Keratinocyte (primary cell): Measurements from ENCODE around the gene DCLK1. TPM values are rescaled to one million over a fixed set of nuclear protein-coding genes. Genes with fewer than 3 reads are reported as not detected.

ENCODE experiments used
- DNase-seq: peaks from one replicate; pipeline ENCODE4 v3.0.0-alpha.2; 2011; ENCODE audit warnings: low read depth, missing footprints, low spot score
- FAIRE-seq: peaks from 2 replicates; lab custom pipeline; 2011; peaks lifted over from hg19 to GRCh38; lab: Jason Lieb, UNC
- H2AFZ ChIP-seq: 2 replicates; pipeline ENCODE4 v1.6.0; 2012; ENCODE audit warnings: low read length, control low read depth, inconsistent platforms; ENCODE audit not compliant: control insufficient read depth
- H3K27ac ChIP-seq: 2 replicates; pipeline ENCODE4 v1.5.1; 2011; ENCODE audit warnings: low read length; ENCODE audit not compliant: control insufficient read depth, insufficient read depth
- H3K27me3 ChIP-seq: 3 replicates; pipeline ENCODE4 v1.6.0; 2011; ENCODE audit warnings: low read length; ENCODE audit not compliant: control insufficient read depth, insufficient read depth; ENCODE audit errors: extremely low read depth
- H3K36me3 ChIP-seq, 2 experiments: 2 replicates in 1 of 2; 3 replicates in 1 of 2; pipeline ENCODE4 v1.5.1; 2011; ENCODE audit warnings: low read length in 2 of 2, mild to moderate bottlenecking in 1 of 2; ENCODE audit not compliant: control insufficient read depth in 2 of 2, insufficient read depth in 2 of 2; ENCODE audit errors: extremely low read depth in 1 of 2
- H3K4me1 ChIP-seq: 3 replicates; pipeline ENCODE4 v1.5.1; 2011; ENCODE audit warnings: low read length; ENCODE audit not compliant: control insufficient read depth, insufficient read depth; ENCODE audit errors: extremely low read depth
- H3K4me2 ChIP-seq: 3 replicates; pipeline ENCODE4 v1.6.0; 2011; ENCODE audit warnings: low read depth, low read length; ENCODE audit not compliant: control insufficient read depth, insufficient read depth; ENCODE audit errors: extremely low read depth
- H3K4me3 ChIP-seq, 3 experiments: fragments of 200-600 bp in 1 of 3; sonication (generic) in 1 of 3; 2 replicates in 2 of 3; 3 replicates in 1 of 3; pipeline ENCODE4 v1.5.1; 2011 to 2016; ENCODE audit warnings: low read length in 3 of 3, mild to moderate bottlenecking in 3 of 3, control low read depth in 2 of 3, inconsistent platforms in 1 of 3, low read depth in 1 of 3, mixed read lengths in 1 of 3, mixed run types in 1 of 3, moderate library complexity in 1 of 3; ENCODE audit not compliant: control insufficient read depth in 2 of 3, insufficient read depth in 2 of 3; ENCODE audit errors: extremely low read depth in 1 of 3
- H3K79me2 ChIP-seq: 2 replicates; pipeline ENCODE4 v1.6.0; 2012; ENCODE audit warnings: low read length; ENCODE audit not compliant: control insufficient read depth, insufficient read depth
- H3K9ac ChIP-seq: 3 replicates; pipeline ENCODE4 v1.6.0; 2011; ENCODE audit warnings: low read length; ENCODE audit not compliant: control insufficient read depth, insufficient read depth; ENCODE audit errors: extremely low read depth
- H3K9me1 ChIP-seq: 3 replicates; pipeline ENCODE4 v1.6.0; 2011; ENCODE audit warnings: low read length; ENCODE audit not compliant: control insufficient read depth, insufficient read depth; ENCODE audit errors: extremely low read depth
- H3K9me3 ChIP-seq: 2 replicates; pipeline ENCODE4 v1.5.1; 2012; ENCODE audit warnings: low read depth, low read length; ENCODE audit not compliant: control insufficient read depth
- H4K20me1 ChIP-seq: 3 replicates; pipeline ENCODE4 v1.6.0; 2011; ENCODE audit warnings: low read length; ENCODE audit not compliant: control insufficient read depth, insufficient read depth; ENCODE audit errors: extremely low read depth
- CTCF ChIP-seq, 3 experiments: IDR thresholded peaks in 1 of 3; conservative IDR thresholded peaks in 1 of 3; optimal IDR thresholded peaks in 1 of 3; 2 replicates in 2 of 3; 3 replicates in 1 of 3; pipeline versions ENCODE3 to v1.5.1; 2011; ENCODE audit warnings: low read length in 3 of 3, mild to moderate bottlenecking in 3 of 3, moderate library complexity in 2 of 3, control low read depth in 1 of 3, inconsistent platforms in 1 of 3; ENCODE audit not compliant: insufficient read depth in 2 of 3; ENCODE audit errors: extremely low read depth in 1 of 3
- EZH2 ChIP-seq: IDR thresholded peaks from one replicate; pipeline ENCODE4 v1.6.1; 2012; ENCODE audit warnings: inconsistent platforms, mild to moderate bottlenecking, low read length, moderate library complexity
- dilution Hi-C: fragments of 300-500 bp; cut with MboI; formaldehyde crosslinking; loops from one replicate; pipeline ENCODE4 v1.7.0; 2020; ENCODE audit warnings: low sequenced_read_pairs; ENCODE audit not compliant: extremely low pct_ligation_motif_present
- polyA plus RNA-seq, 5 experiments: library from polyadenylated mRNA; depleted of rRNA in 3 of 5; stranded (reverse) in 3 of 5; stranded (forward) in 1 of 5; unstranded in 1 of 5; fragments of >200 nt; gene quantifications; 1 replicate in 1 of 5; 2 replicates in 3 of 5; 3 replicates in 1 of 5; pipeline versions ENCODE4 v1.2.1 to v1.2.3, GENCODE V29; 2011 to 2012; ENCODE audit warnings: missing spikeins in 2 of 5, low read depth in 1 of 5, low replicate concordance in 1 of 5

Gene DCLK1
- polyA plus RNA-seq, 1 donor (not counting 4 experiments of a cell fraction or from before 2014, with no cell fraction given): 0.04 TPM

DNA sequence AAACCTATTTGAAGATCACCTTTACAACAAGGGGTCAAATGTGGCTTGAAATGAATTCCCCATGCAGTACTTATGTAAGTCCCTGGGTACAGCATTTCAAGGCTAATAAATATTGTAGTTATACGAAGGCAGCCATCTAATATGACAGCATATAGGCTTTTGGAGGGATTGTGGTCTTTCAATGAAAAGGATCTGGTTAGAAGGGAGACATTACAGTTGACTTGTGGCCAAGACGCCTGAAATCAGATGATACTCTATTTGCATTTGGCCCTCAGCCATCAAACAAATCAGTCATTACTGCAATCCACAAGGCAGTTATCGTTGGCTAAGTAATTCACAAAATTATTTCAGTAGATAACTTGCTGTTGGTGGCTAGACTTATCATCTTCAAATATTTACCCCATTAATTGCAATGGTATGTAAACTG lies 242.7 kb downstream of the DCLK1 start:
- dilution Hi-C loops: no loop called here
- no peak overlapping the region for H3K4me3 ChIP-seq
- no peaks in the 10 kb centered on the region for H3K9me1 ChIP-seq
- no peaks in the 10 kb centered on the region for H3K9me3 ChIP-seq
- H3K9ac ChIP-seq: no peak overlapping the region
- H3K4me1 ChIP-seq: peaks cover 12% of the 10 kb centered on the region
- DNase-seq (no peak), FAIRE-seq (no peak)
- no peaks in the 10 kb centered on the region for H3K36me3 ChIP-seq
- H4K20me1 ChIP-seq: no peaks in the 10 kb centered on the region
- TF ChIP-seq CTCF (optimal IDR thresholded peaks at IDR 0.05 in 1 of 3, IDR thresholded peaks at IDR 0.05 in 1 of 3, conservative IDR thresholded peaks at IDR 0.05 in 1 of 3; ENCODE audit: extremely low read depth in 1 of 3, insufficient read depth in 2 of 3, low read length in 3 of 3) (no peak), EZH2 (no peak)
- H3K4me2 ChIP-seq: no peak overlapping the region
- no peak overlapping the region for H2AFZ ChIP-seq
- H3K79me2 ChIP-seq: no peaks in the 10 kb centered on the region
- H3K27me3 ChIP-seq: no peaks in the 10 kb centered on the region
- no peak overlapping the region for H3K27ac ChIP-seq

DNA sequence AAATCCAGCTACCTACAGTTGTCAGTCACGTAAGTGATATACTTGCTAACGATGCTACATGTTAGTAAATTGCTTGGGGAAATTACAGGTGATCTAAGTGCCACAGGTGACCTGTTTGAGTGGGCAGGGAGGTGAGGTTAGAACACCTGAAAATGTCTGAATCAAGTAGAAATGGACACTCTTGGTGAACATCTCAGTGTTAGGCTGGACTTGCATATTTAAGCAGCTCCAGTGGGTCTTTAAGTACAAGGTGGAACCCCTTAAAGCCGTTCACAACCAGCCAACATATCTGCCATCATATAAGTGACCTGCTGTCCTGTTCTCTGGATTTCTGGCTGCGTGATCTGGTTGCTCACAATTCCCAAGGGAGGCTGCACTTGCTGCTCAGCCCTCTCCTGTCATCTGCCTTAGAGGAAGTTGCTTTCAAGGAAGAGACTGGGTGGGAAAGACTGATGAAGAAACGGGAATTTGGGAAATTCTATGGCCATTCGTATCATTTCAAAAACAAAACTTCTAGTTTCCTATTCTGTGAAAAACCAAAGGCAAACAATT lies 244.0 kb downstream of the DCLK1 start:
- H3K9ac ChIP-seq: no peak overlapping the region
- DNase-seq (no peak), FAIRE-seq (no peak)
- H4K20me1 ChIP-seq: no peaks in the 10 kb centered on the region
- peaks cover 5% of the 10 kb centered on the region for H3K4me1 ChIP-seq
- H3K27me3 ChIP-seq: no peaks in the 10 kb centered on the region
- dilution Hi-C loops: no loop called here
- H2AFZ ChIP-seq: no peak overlapping the region
- no peaks in the 10 kb centered on the region for H3K79me2 ChIP-seq
- no peak for TF ChIP-seq EZH2
- no peak for TF ChIP-seq CTCF (optimal IDR thresholded peaks at IDR 0.05 in 1 of 3, IDR thresholded peaks at IDR 0.05 in 1 of 3, conservative IDR thresholded peaks at IDR 0.05 in 1 of 3; ENCODE audit: extremely low read depth in 1 of 3, insufficient read depth in 2 of 3, low read length in 3 of 3)
- H3K9me3 ChIP-seq: no peaks in the 10 kb centered on the region
- no peak overlapping the region for H3K4me2 ChIP-seq
- H3K27ac ChIP-seq: no peak overlapping the region
- no peak overlapping the region for H3K4me3 ChIP-seq
- no peaks in the 10 kb centered on the region for H3K36me3 ChIP-seq
- no peaks in the 10 kb centered on the region for H3K9me1 ChIP-seq
